HepG2 (cell line): ENCODE measurements around the gene ZNF134. TPM values are rescaled to one million over a fixed set of nuclear protein-coding genes. Genes with fewer than 3 reads are reported as not detected.

ENCODE experiments used
- ATAC-seq: fragments of 200-7000 bp; cut with Tn5 transposase; 3 replicates; pipeline ENCODE4 v1.9.1; 2020; ENCODE audit warnings: mild to moderate bottlenecking, moderate library complexity
- BruUV-seq: library from RNA; stranded (reverse); fragments of 400-500 nt; replicated peaks from 2 replicates; lab custom pipeline; 2021; lab: Mats Ljungman, UMichigan
- CTCF ChIA-PET: fragments of 300-600 bp; formaldehyde crosslinking; extraction: SDS; loops from one replicate; lab custom pipeline; 2021; ENCODE audit warnings: low total read pairs, inconsistent platforms, low intra/inter-chr PET ratio; lab: Yijun Ruan, JAX
- POLR2A ChIA-PET: fragments of 350-600 bp; sonication (Branson Sonifier 250); formaldehyde crosslinking; loops from one replicate; lab custom pipeline; 2020; ENCODE audit warnings: antibody characterized with exemption, inconsistent platforms; lab: Yijun Ruan, JAX
- DNase-seq: peaks from one replicate; pipeline ENCODE4 v3.0.0-alpha.2; 2015; ENCODE audit warnings: low spot score
- FAIRE-seq: peaks from 3 replicates; lab custom pipeline; 2011; peaks lifted over from hg19 to GRCh38; lab: Jason Lieb, UNC
- H2AFZ ChIP-seq: one replicate; pipeline ENCODE4 v1.6.1; 2011; ENCODE audit warnings: low read length, inconsistent platforms
- H3K27ac ChIP-seq: fragments of 300-600 bp; 3 replicates; pipeline ENCODE4 v1.8.0; 2011; ENCODE audit warnings: mixed run types, mild to moderate bottlenecking, mixed read lengths, low read length, inconsistent platforms; ENCODE audit not compliant: insufficient read depth; ENCODE audit errors: extremely low read length
- H3K27me3 ChIP-seq, 2 experiments: fragments of 200-600 bp in 1 of 2; 2 replicates in 1 of 2; 3 replicates in 1 of 2; pipeline versions ENCODE4 v1.6.0 to v1.8.0; 2011; ENCODE audit warnings: low read length in 2 of 2, mild to moderate bottlenecking in 2 of 2, moderate library complexity in 2 of 2, inconsistent platforms in 1 of 2; ENCODE audit not compliant: insufficient read depth in 2 of 2, control insufficient read depth in 1 of 2
- H3K36me3 ChIP-seq, 2 experiments: fragments of 200-600 bp in 1 of 2; replicated peaks in 1 of 2; 2 replicates in 1 of 2; 3 replicates in 1 of 2; pipeline versions ENCODE4 v1.5.1 to v1.8.0; 2011; ENCODE audit warnings: low read length in 2 of 2, inconsistent platforms in 1 of 2; ENCODE audit not compliant: insufficient read depth in 2 of 2, control insufficient read depth in 1 of 2
- H3K4me1 ChIP-seq: 2 replicates; pipeline ENCODE4 v1.5.1; 2012; ENCODE audit warnings: low read length, inconsistent platforms; ENCODE audit not compliant: insufficient read depth
- H3K4me2 ChIP-seq: 2 replicates; pipeline ENCODE4 v1.6.0; 2011; ENCODE audit warnings: low read depth, low read length, inconsistent platforms
- H3K4me3 ChIP-seq, 3 experiments: fragments of 200-600 bp in 1 of 3; sonication (generic), shearing (Covaris generic) in 1 of 3; replicated peaks in 1 of 3; 2 replicates each; pipeline ENCODE4 v1.5.1; 2011 to 2016; ENCODE audit warnings: low read length in 3 of 3, inconsistent platforms in 2 of 3, low read depth in 2 of 3, mild to moderate bottlenecking in 2 of 3, control low read depth in 1 of 3, mixed read lengths in 1 of 3; ENCODE audit not compliant: insufficient read depth in 1 of 3
- H3K79me2 ChIP-seq: one replicate; pipeline ENCODE4 v1.6.1; 2011; ENCODE audit warnings: low read length, inconsistent platforms; ENCODE audit not compliant: insufficient read depth
- H3K9ac ChIP-seq: 2 replicates; pipeline ENCODE4 v1.6.0; 2011; ENCODE audit warnings: mild to moderate bottlenecking, low read depth, low read length, inconsistent platforms; ENCODE audit not compliant: insufficient read depth
- H3K9me3 ChIP-seq: 2 replicates; pipeline ENCODE4 v1.5.1; 2012; ENCODE audit warnings: mild to moderate bottlenecking, low read length
- H4K20me1 ChIP-seq: 2 replicates; pipeline ENCODE4 v1.6.0; 2011; ENCODE audit warnings: inconsistent platforms, mild to moderate bottlenecking, low read length, moderate library complexity; ENCODE audit not compliant: insufficient read depth
- CCDC6 ChIP-seq: sonication (generic); formaldehyde crosslinking; IDR thresholded peaks from 2 replicates; pipeline ENCODE4 v1.8.1; 2022; ENCODE audit warnings: mild to moderate bottlenecking, missing genetic modification reagents, moderate library complexity
- GATAD2A ChIP-seq: IDR thresholded peaks from 2 replicates; pipeline ENCODE4 v1.6.1; 2016
- MIER2 ChIP-seq: IDR thresholded peaks from 2 replicates; pipeline ENCODE4 v1.6.1; 2016; ENCODE audit warnings: missing biosample characterization, missing genetic modification reagents
- PHB2 ChIP-seq: fragments of 450-650 bp; IDR thresholded peaks from 2 replicates; pipeline ENCODE4 v1.6.1; 2018; ENCODE audit not compliant: partially characterized antibody
- PHF20 ChIP-seq: sonication (generic); formaldehyde crosslinking; IDR thresholded peaks from 2 replicates; pipeline ENCODE4 v1.5.0; 2020; ENCODE audit warnings: mild to moderate bottlenecking, missing genetic modification reagents
- RXRA ChIP-seq: sonication (generic); formaldehyde crosslinking; IDR thresholded peaks from 2 replicates; pipeline ENCODE4 v1.5.1; 2020; ENCODE audit warnings: missing genetic modification reagents
- ZNF17 ChIP-seq: sonication (generic); formaldehyde crosslinking; IDR thresholded peaks from 2 replicates; pipeline ENCODE4 v1.5.0; 2020; ENCODE audit warnings: mild to moderate bottlenecking, missing genetic modification reagents
- ZNF224 ChIP-seq: sonication (generic); formaldehyde crosslinking; IDR thresholded peaks from 2 replicates; pipeline ENCODE4 v1.5.0; 2020; ENCODE audit warnings: mild to moderate bottlenecking, missing genetic modification reagents
- WGBS: methylation state at CpG from one replicate; pipeline ENCODE4 v1.1.6; 2017; ENCODE audit warnings: low lambda C conversion rate; 5-methylcytosine and 5-hydroxymethylcytosine counted together
- in situ Hi-C: cut with HindIII; loops from 2 replicates; pipeline ENCODE4 v1.10.0; 2017; ENCODE audit warnings: low pct_unique_long_range_greater_than_20kb; ENCODE audit not compliant: extremely low pct_ligation_motif_present
- intact Hi-C: fragments of 100-400 bp; cut with micrococcal nuclease; formaldehyde crosslinking; loops from one replicate; pipeline ENCODE4 v1.10.0; 2022; ENCODE audit not compliant: unreplicated experiment
- polyA plus RNA-seq, 8 experiments: library from polyadenylated mRNA; depleted of rRNA in 3 of 8; stranded (reverse) in 7 of 8; unstranded in 1 of 8; fragments of >200 nt; fragmentation: Illumina TruSeq in 4 of 8; extraction: Trizol in 4 of 8; gene quantifications; 2 replicates each; pipeline versions ENCODE4 v1.2.1 to v1.2.3, GENCODE V29; 2011 to 2016; ENCODE audit warnings: low read depth in 4 of 8, missing spikeins in 1 of 8, mixed read lengths in 1 of 8; ENCODE audit not compliant: insufficient read depth in 1 of 8
- total RNA-seq, 5 experiments: library from RNA; depleted of rRNA; stranded (reverse); fragments of >200 nt; fragmentation: Illumina TruSeq; extraction: Trizol; gene quantifications; 2 replicates each; pipeline ENCODE4 v1.2.3, GENCODE V29; 2016; ENCODE audit warnings: low read depth in 1 of 5
- TF ChIP-seq, protein P1 (sequence below), 2 experiments: IDR thresholded peaks; 2 replicates each; pipeline ENCODE4 v1.6.1; 2011 to 2012; ENCODE audit warnings: low read length in 2 of 2, borderline replicate concordance in 1 of 2, low read depth in 1 of 2, mild to moderate bottlenecking in 1 of 2, moderate library complexity in 1 of 2
- TF ChIP-seq, protein P2 (sequence below): sonication (generic); formaldehyde crosslinking; IDR thresholded peaks from 2 replicates; pipeline ENCODE4 v1.4.0; 2020; ENCODE audit warnings: mild to moderate bottlenecking, low read depth, missing genetic modification reagents
- TF ChIP-seq, protein P3 (sequence below): sonication (generic); formaldehyde crosslinking; IDR thresholded peaks from 2 replicates; pipeline ENCODE4 v1.8.0; 2022; ENCODE audit warnings: missing genetic modification reagents, mild to moderate bottlenecking, inconsistent platforms, borderline replicate concordance

The ZNF134 gene
- total and polyA plus RNA-seq, 2 of the 13 experiments (the other 11 are each of a cell fraction or from before 2014, with no cell fraction given): 6.8 to 17.1 TPM

DNA sequence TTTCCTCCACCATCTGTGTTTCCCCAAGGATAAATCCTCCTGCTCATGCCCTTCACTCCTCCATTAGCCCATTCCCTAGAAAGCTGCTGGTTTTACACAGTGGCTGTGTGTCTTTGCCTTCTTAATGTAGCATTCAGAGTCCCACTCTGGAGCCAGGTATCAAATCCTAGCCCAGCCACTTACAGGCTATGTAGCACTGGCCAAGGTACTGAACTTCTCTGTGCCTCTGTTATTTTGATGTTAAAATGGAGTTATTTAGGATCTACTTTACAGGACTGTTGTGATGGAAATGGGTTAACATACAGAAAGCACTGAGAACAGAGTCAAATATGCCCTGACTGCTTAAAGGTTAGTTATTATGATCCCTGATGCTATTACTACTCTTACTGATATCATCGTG, 53.2 kb downstream of the ZNF134 start:
- CTCF ChIA-PET: no interaction called here
- no peaks in the 10 kb centered on the region; a peak in 1 of 5 replicates for H3K27me3 ChIP-seq
- peaks cover 15% of the 10 kb centered on the region for H3K4me1 ChIP-seq
- no peak overlapping the region for H3K27ac ChIP-seq
- H2AFZ ChIP-seq: no peak overlapping the region
- H3K4me3 ChIP-seq: no peak overlapping the region
- H4K20me1 ChIP-seq: no peaks in the 10 kb centered on the region
- DNase-seq: no peak
- ATAC-seq: no peak
- in situ Hi-C loops (no loop called here), intact Hi-C loops (no loop called here)
- no peak overlapping the region for H3K4me2 ChIP-seq
- H3K36me3 ChIP-seq: no peaks in the 10 kb centered on the region
- POLR2A ChIA-PET: no interaction called here
- TF ChIP-seq, protein P1, sequence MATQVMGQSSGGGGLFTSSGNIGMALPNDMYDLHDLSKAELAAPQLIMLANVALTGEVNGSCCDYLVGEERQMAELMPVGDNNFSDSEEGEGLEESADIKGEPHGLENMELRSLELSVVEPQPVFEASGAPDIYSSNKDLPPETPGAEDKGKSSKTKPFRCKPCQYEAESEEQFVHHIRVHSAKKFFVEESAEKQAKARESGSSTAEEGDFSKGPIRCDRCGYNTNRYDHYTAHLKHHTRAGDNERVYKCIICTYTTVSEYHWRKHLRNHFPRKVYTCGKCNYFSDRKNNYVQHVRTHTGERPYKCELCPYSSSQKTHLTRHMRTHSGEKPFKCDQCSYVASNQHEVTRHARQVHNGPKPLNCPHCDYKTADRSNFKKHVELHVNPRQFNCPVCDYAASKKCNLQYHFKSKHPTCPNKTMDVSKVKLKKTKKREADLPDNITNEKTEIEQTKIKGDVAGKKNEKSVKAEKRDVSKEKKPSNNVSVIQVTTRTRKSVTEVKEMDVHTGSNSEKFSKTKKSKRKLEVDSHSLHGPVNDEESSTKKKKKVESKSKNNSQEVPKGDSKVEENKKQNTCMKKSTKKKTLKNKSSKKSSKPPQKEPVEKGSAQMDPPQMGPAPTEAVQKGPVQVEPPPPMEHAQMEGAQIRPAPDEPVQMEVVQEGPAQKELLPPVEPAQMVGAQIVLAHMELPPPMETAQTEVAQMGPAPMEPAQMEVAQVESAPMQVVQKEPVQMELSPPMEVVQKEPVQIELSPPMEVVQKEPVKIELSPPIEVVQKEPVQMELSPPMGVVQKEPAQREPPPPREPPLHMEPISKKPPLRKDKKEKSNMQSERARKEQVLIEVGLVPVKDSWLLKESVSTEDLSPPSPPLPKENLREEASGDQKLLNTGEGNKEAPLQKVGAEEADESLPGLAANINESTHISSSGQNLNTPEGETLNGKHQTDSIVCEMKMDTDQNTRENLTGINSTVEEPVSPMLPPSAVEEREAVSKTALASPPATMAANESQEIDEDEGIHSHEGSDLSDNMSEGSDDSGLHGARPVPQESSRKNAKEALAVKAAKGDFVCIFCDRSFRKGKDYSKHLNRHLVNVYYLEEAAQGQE (IDR thresholded peaks at IDR 0.05; ENCODE audit: borderline replicate concordance in 1 of 2, low read depth in 1 of 2, low read length in 2 of 2): peak; percentile 7 to 87
- TF ChIP-seq CCDC6 (CRISPR knock-in tag) (no peak), MIER2 (CRISPR knock-in tag) (peak; percentile 46; the same call in 1 of the 2 replicates)
- TF ChIP-seq, all 625 proteins: peak for 2
- no peak overlapping the region for H3K9ac ChIP-seq
- no peaks in the 10 kb centered on the region for H3K9me3 ChIP-seq
- no peaks in the 10 kb centered on the region for H3K79me2 ChIP-seq
- WGBS: 6% methylated on average over 1 of the region's 1 CpG
- no peak for FAIRE-seq
- no TSS peak for BruUV-seq

DNA sequence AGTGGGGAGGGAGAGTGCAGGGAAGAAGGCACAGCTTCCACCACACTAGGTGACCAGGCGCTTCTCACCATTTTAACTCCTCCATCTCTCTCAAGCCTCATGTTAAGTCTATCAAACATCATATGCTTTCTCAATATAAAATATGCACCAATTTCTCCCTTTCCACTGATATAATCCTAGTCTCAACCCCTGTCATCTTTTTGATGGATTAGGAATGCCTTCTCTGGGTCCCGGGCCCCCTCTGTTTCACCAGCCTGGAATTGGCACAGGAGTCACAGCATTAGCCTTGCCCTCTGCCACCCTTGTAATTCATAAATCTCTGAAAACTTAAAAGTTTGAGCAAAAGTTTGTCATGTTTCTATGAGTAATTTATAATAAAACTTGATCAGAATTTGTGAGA, 54.6 kb downstream of the ZNF134 start, which contains the start of gene ZSCAN4:
TSS of gene ZSCAN4 (plus strand) at position 301 of the 400 bp plus-strand sequence. CDS start 7,211 bp downstream, outside the sequence.
- Histone ChIP-seq H3K9me3 (no peaks in the 10 kb centered on the region), H3K36me3 (no peaks in the 10 kb centered on the region), H3K9ac (no peak within 1 kb of the TSS), H2AFZ (no peak within 1 kb of the TSS), H4K20me1 (no peaks in the 10 kb centered on the region), H3K4me2 (no peak within 1 kb of the TSS), H3K4me1 (peaks cover 12% of the 10 kb centered on the region), H3K79me2 (no peaks in the 10 kb centered on the region), H3K4me3 (no peak within 1 kb of the TSS), H3K27ac (no peak within 1 kb of the TSS), H3K27me3 (no peaks in the 10 kb centered on the region; a peak in 1 of 5 replicates)
- POLR2A ChIA-PET: no interaction called here
- no TSS peak for BruUV-seq
- no peak for FAIRE-seq
- no peak for ATAC-seq
- DNase-seq: no peak
- intact Hi-C loops: no loop called here
- in situ Hi-C loops: no loop called here
- CTCF ChIA-PET: no interaction called here
- WGBS: 71% methylated on average over 2 of the region's 2 CpGs
- no peak for TF ChIP-seq ZNF224
- TF ChIP-seq PHB2: no peak
- TF ChIP-seq PHF20 (CRISPR knock-in tag): no peak
- TF ChIP-seq GATAD2A: no peak
- no peak for TF ChIP-seq ZNF17 (CRISPR knock-in tag)
- no peak for TF ChIP-seq RXRA (CRISPR knock-in tag)
- TF ChIP-seq, protein P2, sequence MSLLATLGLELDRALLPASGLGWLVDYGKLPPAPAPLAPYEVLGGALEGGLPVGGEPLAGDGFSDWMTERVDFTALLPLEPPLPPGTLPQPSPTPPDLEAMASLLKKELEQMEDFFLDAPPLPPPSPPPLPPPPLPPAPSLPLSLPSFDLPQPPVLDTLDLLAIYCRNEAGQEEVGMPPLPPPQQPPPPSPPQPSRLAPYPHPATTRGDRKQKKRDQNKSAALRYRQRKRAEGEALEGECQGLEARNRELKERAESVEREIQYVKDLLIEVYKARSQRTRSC (CRISPR knock-in tag): no peak
- TF ChIP-seq, protein P3, sequence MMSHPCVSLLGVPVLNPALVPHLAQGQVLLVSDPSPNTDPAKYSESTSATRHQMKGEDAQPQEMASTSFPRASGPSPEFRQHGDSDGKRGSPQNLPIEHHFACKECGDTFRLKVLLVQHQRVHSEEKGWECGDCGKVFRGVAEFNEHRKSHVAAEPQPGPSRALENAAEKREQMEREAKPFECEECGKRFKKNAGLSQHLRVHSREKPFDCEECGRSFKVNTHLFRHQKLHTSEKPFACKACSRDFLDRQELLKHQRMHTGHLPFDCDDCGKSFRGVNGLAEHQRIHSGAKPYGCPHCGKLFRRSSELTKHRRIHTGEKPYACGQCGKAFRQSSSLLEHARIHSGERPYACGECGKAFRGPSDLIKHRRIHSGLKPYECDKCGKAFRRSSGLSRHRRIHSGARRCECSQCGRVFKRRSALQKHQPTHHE (CRISPR knock-in tag): no peak
